HepG2 (cell line): ENCODE measurements around the gene KCNQ1OT1. TPM values are rescaled to one million over a fixed set of nuclear protein-coding genes. Genes with fewer than 3 reads are reported as not detected.

Source experiments
- BCLAF1 ChIP-seq: fragments of 450-650 bp; IDR thresholded peaks from 2 replicates; pipeline ENCODE4 v1.6.1; 2017; ENCODE audit warnings: mild to moderate bottlenecking
- BRCA1 ChIP-seq: sonication (generic); formaldehyde crosslinking; IDR thresholded peaks from 2 replicates; pipeline ENCODE4 v1.4.0; 2020; ENCODE audit warnings: missing genetic modification reagents
- CHCHD3 ChIP-seq: sonication (generic); formaldehyde crosslinking; IDR thresholded peaks from 2 replicates; pipeline ENCODE4 v1.8.0; 2022; ENCODE audit warnings: mild to moderate bottlenecking, missing genetic modification reagents, moderate library complexity
- E2F1 ChIP-seq: sonication (generic); formaldehyde crosslinking; IDR thresholded peaks from 2 replicates; pipeline ENCODE4 v1.5.0; 2020; ENCODE audit warnings: missing genetic modification reagents
- EED ChIP-seq: sonication (generic); formaldehyde crosslinking; IDR thresholded peaks from 2 replicates; pipeline ENCODE4 v1.5.0; 2020; ENCODE audit warnings: mild to moderate bottlenecking, missing genetic modification reagents
- FOXK1 ChIP-seq: sonication (generic); formaldehyde crosslinking; IDR thresholded peaks from 2 replicates; pipeline ENCODE4 v1.4.0; 2020; ENCODE audit warnings: low read depth, missing genetic modification reagents, borderline replicate concordance
- HIC2 ChIP-seq: sonication (generic); formaldehyde crosslinking; IDR thresholded peaks from 2 replicates; pipeline ENCODE4 v1.9.0; 2022; ENCODE audit warnings: low read depth, missing genetic modification reagents
- HMGXB3 ChIP-seq: sonication (generic); formaldehyde crosslinking; IDR thresholded peaks from 2 replicates; pipeline ENCODE4 v1.4.0; 2020; ENCODE audit warnings: missing genetic modification reagents, borderline replicate concordance
- MEF2D ChIP-seq: sonication (generic); formaldehyde crosslinking; IDR thresholded peaks from 2 replicates; pipeline ENCODE4 v1.5.1; 2020; ENCODE audit warnings: mild to moderate bottlenecking, missing genetic modification reagents
- MYC ChIP-seq: sonication (generic); formaldehyde crosslinking; IDR thresholded peaks from 2 replicates; pipeline ENCODE4 v1.9.0; 2021; ENCODE audit warnings: missing genetic modification reagents, borderline replicate concordance
- NCOA5 ChIP-seq: sonication (generic); formaldehyde crosslinking; IDR thresholded peaks from 2 replicates; pipeline ENCODE4 v1.4.0; 2020; ENCODE audit warnings: missing genetic modification reagents
- PRPF4 ChIP-seq: fragments of 200-400 bp; formaldehyde crosslinking; IDR thresholded peaks from 2 replicates; pipeline ENCODE4 v1.6.1; 2016; ENCODE audit warnings: low read length, low read depth; ENCODE audit not compliant: poor library complexity, severe bottlenecking
- RXRB ChIP-seq: IDR thresholded peaks from 2 replicates; pipeline ENCODE4 v1.6.1; 2016; ENCODE audit warnings: borderline replicate concordance, missing genetic modification reagents, missing compliant biosample characterization
- SPEN ChIP-seq: sonication (generic); formaldehyde crosslinking; IDR thresholded peaks from 2 replicates; pipeline ENCODE4 v1.5.1; 2020; ENCODE audit warnings: low read depth, mild to moderate bottlenecking, missing genetic modification reagents
- TEAD3 ChIP-seq: optimal IDR thresholded peaks from 2 replicates; pipeline ENCODE3; 2016; ENCODE audit warnings: borderline replicate concordance
- ZMAT3 ChIP-seq: sonication (generic); formaldehyde crosslinking; conservative IDR thresholded peaks from 2 replicates; pipeline ENCODE4 v1.7.0; 2021; ENCODE audit warnings: missing genetic modification reagents
- ZNF207 ChIP-seq: fragments of 450-650 bp; IDR thresholded peaks from 2 replicates; pipeline ENCODE4 v1.6.1; 2016; ENCODE audit warnings: antibody characterized with exemption, borderline replicate concordance
- ZNF629 ChIP-seq: sonication (generic); formaldehyde crosslinking; conservative IDR thresholded peaks from 2 replicates; pipeline ENCODE4 v1.5.0; 2020; ENCODE audit warnings: missing genetic modification reagents
- ZNF790 ChIP-seq: sonication (generic); formaldehyde crosslinking; IDR thresholded peaks from 2 replicates; pipeline ENCODE4 v1.8.0; 2022; ENCODE audit warnings: missing genetic modification reagents, mild to moderate bottlenecking, borderline replicate concordance
- polyA plus RNA-seq, 8 experiments: library from polyadenylated mRNA; depleted of rRNA in 3 of 8; stranded (reverse) in 7 of 8; unstranded in 1 of 8; fragments of >200 nt; fragmentation: Illumina TruSeq in 4 of 8; extraction: Trizol in 4 of 8; gene quantifications; 2 replicates each; pipeline versions ENCODE4 v1.2.1 to v1.2.3, GENCODE V29; 2011 to 2016; ENCODE audit warnings: low read depth in 4 of 8, missing spikeins in 1 of 8, mixed read lengths in 1 of 8; ENCODE audit not compliant: insufficient read depth in 1 of 8
- total RNA-seq, 5 experiments: library from RNA; depleted of rRNA; stranded (reverse); fragments of >200 nt; fragmentation: Illumina TruSeq; extraction: Trizol; gene quantifications; 2 replicates each; pipeline ENCODE4 v1.2.3, GENCODE V29; 2016; ENCODE audit warnings: low read depth in 1 of 5

Gene KCNQ1OT1
- total and polyA plus RNA-seq, 2 of the 13 experiments (the other 11 are each of a cell fraction or from before 2014, with no cell fraction given): 1.3 to 18.9 TPM

GRCh38 chr11:2700415-2701211, 819 bp upstream of the KCNQ1OT1 start (continued):
- TF ChIP-seq HIC2 (CRISPR knock-in tag) (peak; percentile 86), BCLAF1 (no peak), BRCA1 (CRISPR knock-in tag) (no peak), PRPF4 (no peak), NCOA5 (CRISPR knock-in tag) (no peak), ZMAT3 (CRISPR knock-in tag) (0 out of 2 replicates have a peak, but pooled peaks have one; percentile 12), E2F1 (CRISPR knock-in tag) (peak; percentile 20; the same call in 1 of the 2 replicates), RXRB (0 out of 2 replicates have a peak, but pooled peaks have one; percentile 8), ZNF629 (CRISPR knock-in tag) (no peak), ZNF207 (no peak), ZNF790 (no peak), CHCHD3 (peak; percentile 7; the same call in 1 of the 2 replicates), SPEN (CRISPR knock-in tag) (no peak; the same call in 1 of the 2 replicates), TEAD3 (CRISPR knock-in tag) (no peak), MEF2D (CRISPR knock-in tag) (no peak; the same call in 1 of the 2 replicates), HMGXB3 (CRISPR knock-in tag) (no peak), EED (CRISPR knock-in tag) (no peak), MYC (no peak), FOXK1 (CRISPR knock-in tag) (no peak)
